ENCODE data around the gene ZNF710. TPM values are rescaled to one million over a fixed set of nuclear protein-coding genes. Genes with fewer than 3 reads are reported as not detected.

The ZNF710 gene
- total and polyA plus RNA-seq, 2 of the 8 experiments (the other 6 are each of a cell fraction or from before 2014, with no cell fraction given) = 10.5 to 24.0 TPM

DNA sequence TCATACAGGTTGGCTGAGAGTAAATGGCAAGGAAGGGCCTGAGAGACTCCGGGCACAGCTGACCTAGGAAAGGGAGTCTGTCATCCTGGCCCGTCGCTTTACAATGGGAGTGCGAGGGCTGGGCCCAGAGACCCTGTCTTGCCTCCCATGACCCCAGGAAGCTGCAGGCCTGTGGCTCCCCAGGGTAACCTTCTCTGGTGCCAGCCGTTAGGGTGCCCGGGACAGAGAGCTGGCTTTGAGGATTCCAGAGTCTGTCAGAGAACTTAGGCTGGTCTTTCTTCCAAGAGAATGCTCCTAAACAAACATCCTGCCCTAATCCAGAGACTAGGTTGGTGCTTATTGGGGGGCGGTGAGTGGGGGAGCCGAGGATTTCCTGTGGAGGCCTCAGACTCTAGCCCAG is 18.5 kb downstream of the ZNF710 start (continued):
- TF ChIP-seq, protein P1, sequence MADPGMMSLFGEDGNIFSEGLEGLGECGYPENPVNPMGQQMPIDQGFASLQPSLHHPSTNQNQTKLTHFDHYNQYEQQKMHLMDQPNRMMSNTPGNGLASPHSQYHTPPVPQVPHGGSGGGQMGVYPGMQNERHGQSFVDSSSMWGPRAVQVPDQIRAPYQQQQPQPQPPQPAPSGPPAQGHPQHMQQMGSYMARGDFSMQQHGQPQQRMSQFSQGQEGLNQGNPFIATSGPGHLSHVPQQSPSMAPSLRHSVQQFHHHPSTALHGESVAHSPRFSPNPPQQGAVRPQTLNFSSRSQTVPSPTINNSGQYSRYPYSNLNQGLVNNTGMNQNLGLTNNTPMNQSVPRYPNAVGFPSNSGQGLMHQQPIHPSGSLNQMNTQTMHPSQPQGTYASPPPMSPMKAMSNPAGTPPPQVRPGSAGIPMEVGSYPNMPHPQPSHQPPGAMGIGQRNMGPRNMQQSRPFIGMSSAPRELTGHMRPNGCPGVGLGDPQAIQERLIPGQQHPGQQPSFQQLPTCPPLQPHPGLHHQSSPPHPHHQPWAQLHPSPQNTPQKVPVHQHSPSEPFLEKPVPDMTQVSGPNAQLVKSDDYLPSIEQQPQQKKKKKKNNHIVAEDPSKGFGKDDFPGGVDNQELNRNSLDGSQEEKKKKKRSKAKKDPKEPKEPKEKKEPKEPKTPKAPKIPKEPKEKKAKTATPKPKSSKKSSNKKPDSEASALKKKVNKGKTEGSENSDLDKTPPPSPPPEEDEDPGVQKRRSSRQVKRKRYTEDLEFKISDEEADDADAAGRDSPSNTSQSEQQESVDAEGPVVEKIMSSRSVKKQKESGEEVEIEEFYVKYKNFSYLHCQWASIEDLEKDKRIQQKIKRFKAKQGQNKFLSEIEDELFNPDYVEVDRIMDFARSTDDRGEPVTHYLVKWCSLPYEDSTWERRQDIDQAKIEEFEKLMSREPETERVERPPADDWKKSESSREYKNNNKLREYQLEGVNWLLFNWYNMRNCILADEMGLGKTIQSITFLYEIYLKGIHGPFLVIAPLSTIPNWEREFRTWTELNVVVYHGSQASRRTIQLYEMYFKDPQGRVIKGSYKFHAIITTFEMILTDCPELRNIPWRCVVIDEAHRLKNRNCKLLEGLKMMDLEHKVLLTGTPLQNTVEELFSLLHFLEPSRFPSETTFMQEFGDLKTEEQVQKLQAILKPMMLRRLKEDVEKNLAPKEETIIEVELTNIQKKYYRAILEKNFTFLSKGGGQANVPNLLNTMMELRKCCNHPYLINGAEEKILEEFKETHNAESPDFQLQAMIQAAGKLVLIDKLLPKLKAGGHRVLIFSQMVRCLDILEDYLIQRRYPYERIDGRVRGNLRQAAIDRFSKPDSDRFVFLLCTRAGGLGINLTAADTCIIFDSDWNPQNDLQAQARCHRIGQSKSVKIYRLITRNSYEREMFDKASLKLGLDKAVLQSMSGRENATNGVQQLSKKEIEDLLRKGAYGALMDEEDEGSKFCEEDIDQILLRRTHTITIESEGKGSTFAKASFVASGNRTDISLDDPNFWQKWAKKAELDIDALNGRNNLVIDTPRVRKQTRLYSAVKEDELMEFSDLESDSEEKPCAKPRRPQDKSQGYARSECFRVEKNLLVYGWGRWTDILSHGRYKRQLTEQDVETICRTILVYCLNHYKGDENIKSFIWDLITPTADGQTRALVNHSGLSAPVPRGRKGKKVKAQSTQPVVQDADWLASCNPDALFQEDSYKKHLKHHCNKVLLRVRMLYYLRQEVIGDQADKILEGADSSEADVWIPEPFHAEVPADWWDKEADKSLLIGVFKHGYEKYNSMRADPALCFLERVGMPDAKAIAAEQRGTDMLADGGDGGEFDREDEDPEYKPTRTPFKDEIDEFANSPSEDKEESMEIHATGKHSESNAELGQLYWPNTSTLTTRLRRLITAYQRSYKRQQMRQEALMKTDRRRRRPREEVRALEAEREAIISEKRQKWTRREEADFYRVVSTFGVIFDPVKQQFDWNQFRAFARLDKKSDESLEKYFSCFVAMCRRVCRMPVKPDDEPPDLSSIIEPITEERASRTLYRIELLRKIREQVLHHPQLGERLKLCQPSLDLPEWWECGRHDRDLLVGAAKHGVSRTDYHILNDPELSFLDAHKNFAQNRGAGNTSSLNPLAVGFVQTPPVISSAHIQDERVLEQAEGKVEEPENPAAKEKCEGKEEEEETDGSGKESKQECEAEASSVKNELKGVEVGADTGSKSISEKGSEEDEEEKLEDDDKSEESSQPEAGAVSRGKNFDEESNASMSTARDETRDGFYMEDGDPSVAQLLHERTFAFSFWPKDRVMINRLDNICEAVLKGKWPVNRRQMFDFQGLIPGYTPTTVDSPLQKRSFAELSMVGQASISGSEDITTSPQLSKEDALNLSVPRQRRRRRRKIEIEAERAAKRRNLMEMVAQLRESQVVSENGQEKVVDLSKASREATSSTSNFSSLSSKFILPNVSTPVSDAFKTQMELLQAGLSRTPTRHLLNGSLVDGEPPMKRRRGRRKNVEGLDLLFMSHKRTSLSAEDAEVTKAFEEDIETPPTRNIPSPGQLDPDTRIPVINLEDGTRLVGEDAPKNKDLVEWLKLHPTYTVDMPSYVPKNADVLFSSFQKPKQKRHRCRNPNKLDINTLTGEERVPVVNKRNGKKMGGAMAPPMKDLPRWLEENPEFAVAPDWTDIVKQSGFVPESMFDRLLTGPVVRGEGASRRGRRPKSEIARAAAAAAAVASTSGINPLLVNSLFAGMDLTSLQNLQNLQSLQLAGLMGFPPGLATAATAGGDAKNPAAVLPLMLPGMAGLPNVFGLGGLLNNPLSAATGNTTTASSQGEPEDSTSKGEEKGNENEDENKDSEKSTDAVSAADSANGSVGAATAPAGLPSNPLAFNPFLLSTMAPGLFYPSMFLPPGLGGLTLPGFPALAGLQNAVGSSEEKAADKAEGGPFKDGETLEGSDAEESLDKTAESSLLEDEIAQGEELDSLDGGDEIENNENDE (IDR thresholded peaks at IDR 0.05; ENCODE audit: insufficient replicate concordance, low read length) = no peak
- TF ChIP-seq, protein P2, sequence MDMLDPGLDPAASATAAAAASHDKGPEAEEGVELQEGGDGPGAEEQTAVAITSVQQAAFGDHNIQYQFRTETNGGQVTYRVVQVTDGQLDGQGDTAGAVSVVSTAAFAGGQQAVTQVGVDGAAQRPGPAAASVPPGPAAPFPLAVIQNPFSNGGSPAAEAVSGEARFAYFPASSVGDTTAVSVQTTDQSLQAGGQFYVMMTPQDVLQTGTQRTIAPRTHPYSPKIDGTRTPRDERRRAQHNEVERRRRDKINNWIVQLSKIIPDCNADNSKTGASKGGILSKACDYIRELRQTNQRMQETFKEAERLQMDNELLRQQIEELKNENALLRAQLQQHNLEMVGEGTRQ (IDR thresholded peaks at IDR 0.05; ENCODE audit: low read length) = no peak
- TF ChIP-seq, protein P3, sequence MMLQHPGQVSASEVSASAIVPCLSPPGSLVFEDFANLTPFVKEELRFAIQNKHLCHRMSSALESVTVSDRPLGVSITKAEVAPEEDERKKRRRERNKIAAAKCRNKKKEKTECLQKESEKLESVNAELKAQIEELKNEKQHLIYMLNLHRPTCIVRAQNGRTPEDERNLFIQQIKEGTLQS (IDR thresholded peaks at IDR 0.05; ENCODE audit: insufficient read depth, low read depth, low read length) = no peak
- TF ChIP-seq GTF2F1 (IDR thresholded peaks at IDR 0.05; ENCODE audit: borderline replicate concordance, low read depth, low read length) = no peak
- TF ChIP-seq CHD2 (IDR thresholded peaks at IDR 0.05; ENCODE audit: low read length) = no peak
- no peak for TF ChIP-seq JUN (IDR thresholded peaks at IDR 0.05; ENCODE audit: low read depth, low read length)
- TF ChIP-seq, protein P4, sequence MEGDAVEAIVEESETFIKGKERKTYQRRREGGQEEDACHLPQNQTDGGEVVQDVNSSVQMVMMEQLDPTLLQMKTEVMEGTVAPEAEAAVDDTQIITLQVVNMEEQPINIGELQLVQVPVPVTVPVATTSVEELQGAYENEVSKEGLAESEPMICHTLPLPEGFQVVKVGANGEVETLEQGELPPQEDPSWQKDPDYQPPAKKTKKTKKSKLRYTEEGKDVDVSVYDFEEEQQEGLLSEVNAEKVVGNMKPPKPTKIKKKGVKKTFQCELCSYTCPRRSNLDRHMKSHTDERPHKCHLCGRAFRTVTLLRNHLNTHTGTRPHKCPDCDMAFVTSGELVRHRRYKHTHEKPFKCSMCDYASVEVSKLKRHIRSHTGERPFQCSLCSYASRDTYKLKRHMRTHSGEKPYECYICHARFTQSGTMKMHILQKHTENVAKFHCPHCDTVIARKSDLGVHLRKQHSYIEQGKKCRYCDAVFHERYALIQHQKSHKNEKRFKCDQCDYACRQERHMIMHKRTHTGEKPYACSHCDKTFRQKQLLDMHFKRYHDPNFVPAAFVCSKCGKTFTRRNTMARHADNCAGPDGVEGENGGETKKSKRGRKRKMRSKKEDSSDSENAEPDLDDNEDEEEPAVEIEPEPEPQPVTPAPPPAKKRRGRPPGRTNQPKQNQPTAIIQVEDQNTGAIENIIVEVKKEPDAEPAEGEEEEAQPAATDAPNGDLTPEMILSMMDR (IDR thresholded peaks at IDR 0.05; ENCODE audit: control extremely low read depth in 1 of 3, insufficient read depth in 1 of 3, low read depth in 1 of 3, low read length in 3 of 3) = no peak

Data from H1 (cell line).